HEK293T (cell line): ENCODE measurements around the gene DIPK1A.

Source experiments
- BHLHE40 ChIP-seq: fragments of 450-650 bp; IDR thresholded peaks from 2 replicates; pipeline ENCODE4 v1.6.1; 2016; ENCODE audit warnings: mild to moderate bottlenecking, moderate library complexity, borderline replicate concordance
- CTBP1 ChIP-seq: fragments of 450-650 bp; IDR thresholded peaks from 2 replicates; pipeline ENCODE4 v1.6.1; 2016; ENCODE audit warnings: borderline replicate concordance
- FOXA1 ChIP-seq: fragments of 450-650 bp; IDR thresholded peaks from 2 replicates; pipeline ENCODE4 v1.6.1; 2016; ENCODE audit warnings: mild to moderate bottlenecking
- FOXM1 ChIP-seq: fragments of 450-650 bp; IDR thresholded peaks from 2 replicates; pipeline ENCODE4 v1.6.1; 2017; ENCODE audit warnings: mild to moderate bottlenecking, borderline replicate concordance
- HDGF ChIP-seq: fragments of 450-650 bp; IDR thresholded peaks from 2 replicates; pipeline ENCODE4 v1.6.1; 2017; ENCODE audit warnings: antibody characterized with exemption, borderline replicate concordance
- LEF1 ChIP-seq: fragments of 450-650 bp; IDR thresholded peaks from 2 replicates; pipeline ENCODE4 v1.6.1; 2017; ENCODE audit warnings: mild to moderate bottlenecking, borderline replicate concordance
- NFRKB ChIP-seq: fragments of 450-650 bp; IDR thresholded peaks from 2 replicates; pipeline ENCODE4 v1.6.1; 2016; ENCODE audit warnings: mild to moderate bottlenecking, moderate library complexity
- PKNOX1 ChIP-seq: fragments of 450-650 bp; IDR thresholded peaks from 2 replicates; pipeline ENCODE4 v1.6.1; 2016
- SP1 ChIP-seq: fragments of 450-650 bp; IDR thresholded peaks from 2 replicates; pipeline ENCODE4 v1.6.1; 2017
- SUZ12 ChIP-seq: fragments of 450-650 bp; IDR thresholded peaks from 2 replicates; pipeline ENCODE4 v1.6.1; 2016; ENCODE audit warnings: mild to moderate bottlenecking
- TARDBP ChIP-seq: fragments of 450-650 bp; IDR thresholded peaks from 2 replicates; pipeline ENCODE4 v1.6.1; 2016
- ZNF384 ChIP-seq: fragments of 450-650 bp; IDR thresholded peaks from 2 replicates; pipeline ENCODE4 v1.6.1; 2016

DNA sequence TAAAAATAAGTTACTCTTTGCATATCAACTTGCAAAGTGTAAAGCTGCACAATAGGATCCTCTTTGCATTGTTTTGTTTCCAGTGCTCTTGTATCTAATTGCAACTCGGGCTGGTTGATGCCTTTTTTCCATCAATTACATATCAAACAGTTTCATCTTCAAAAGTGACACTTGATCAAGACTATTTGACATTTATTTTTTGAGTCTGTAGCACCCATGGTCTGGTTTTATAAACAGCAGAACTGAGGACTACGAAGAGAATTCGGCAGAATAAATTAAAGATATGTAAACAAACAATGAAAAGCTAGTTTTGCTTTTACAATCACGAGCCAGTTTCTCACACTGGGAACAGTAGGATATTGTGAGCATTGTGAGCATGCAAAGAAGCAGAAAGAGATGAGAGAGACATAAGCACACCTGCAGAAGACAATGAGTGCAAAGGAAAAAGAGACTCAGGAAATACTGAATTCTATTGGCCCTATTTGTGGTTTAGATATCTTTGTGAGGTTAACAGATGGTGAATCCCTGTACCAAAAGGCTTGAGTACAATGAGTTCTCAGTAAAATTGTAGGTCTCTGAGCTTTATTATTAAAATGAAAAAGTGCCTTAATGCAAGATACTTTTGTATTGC lies 84.1 kb downstream of the DIPK1A start:
- TF ChIP-seq PKNOX1 = no peak
- TF ChIP-seq FOXA1 = no peak
- TF ChIP-seq BHLHE40 = no peak
- no peak for TF ChIP-seq SP1
- no peak for TF ChIP-seq TARDBP
- no peak for TF ChIP-seq LEF1
- TF ChIP-seq NFRKB = no peak
- TF ChIP-seq HDGF = no peak
- no peak for TF ChIP-seq SUZ12
- TF ChIP-seq ZNF384 = no peak
- no peak for TF ChIP-seq FOXM1
- no peak for TF ChIP-seq CTBP1
